ENCODE measurements around the gene TTC17. TPM values are rescaled to one million over a fixed set of nuclear protein-coding genes. Genes with fewer than 3 reads are reported as not detected.

TTC17 gene
- total RNA-seq, 2 experiments from 2014 or later, result 72.9 to 77.3 TPM

DNA sequence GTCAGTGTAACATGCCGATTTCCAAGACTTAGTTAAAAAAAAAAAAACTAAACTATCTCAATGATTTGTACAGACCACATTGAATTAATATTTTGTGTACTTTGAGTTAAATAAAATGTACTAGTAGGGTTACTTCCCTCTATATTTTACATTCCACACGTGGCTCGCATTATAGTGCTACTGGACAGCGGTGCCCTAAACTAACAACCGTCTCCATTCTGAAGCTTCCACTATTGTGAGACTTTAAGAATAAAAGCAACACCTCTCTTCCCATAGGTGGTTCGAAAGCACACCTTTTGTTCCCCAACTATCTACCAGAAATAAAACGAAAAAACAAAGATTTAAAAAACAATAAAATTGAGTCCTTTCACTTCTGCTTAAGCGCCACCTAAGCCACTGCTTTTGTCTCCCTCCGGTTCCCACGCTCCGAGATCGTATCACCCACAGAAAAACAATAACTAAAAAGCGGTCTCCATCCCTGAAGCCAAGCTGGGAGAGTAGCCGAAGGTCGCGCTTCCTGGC, 380 bp upstream of the TTC17 start:
- peak overlapping the region; percentile 95 for H3K4me3 ChIP-seq (ENCODE audit: low read length)
- H3K4me1 Mint-ChIP-seq (ENCODE audit: low read depth), result peaks cover 55% of the 10 kb centered on the region
- H3K4me1 ChIP-seq (ENCODE audit: insufficient read depth, low read length), result peaks cover 24% of the 10 kb centered on the region
- CTCF ChIA-PET, result interaction anchor here (1.1 to 5.6 kb wide), 2 partner anchors 46 to 737 kb away, joined by 3 to 46 read pairs; partner anchors contain the start of genes API5 and EXT2
- no peak for DNase-seq
- H3K36me3 ChIP-seq (ENCODE audit: insufficient read depth, low read length), result peaks cover 9% of the 10 kb centered on the region
- H3K36me3 Mint-ChIP-seq (ENCODE audit: low read depth), result peaks cover 24% of the 10 kb centered on the region
- no peaks in the 10 kb centered on the region for H3K27me3 Mint-ChIP-seq
- H3K27me3 ChIP-seq (ENCODE audit: control insufficient read depth in 1 of 2, insufficient read depth in 2 of 2, low read length in 2 of 2), result no peaks in the 10 kb centered on the region
- peak; percentile 5 for ATAC-seq (ENCODE audit: poor library complexity)
- POLR2A ChIA-PET, result interaction anchor here (0.6 to 3.7 kb wide), 10 partner anchors 8 to 322 kb away, joined by 3 to 90 read pairs (median 3); partner anchors contain the start of genes API5 and HSD17B12
- peak overlapping the region; percentile 94 for H3K27ac Mint-ChIP-seq
- intact Hi-C loops (cut with DNase I, micrococcal nuclease), result loop anchor here (2.0 to 10.0 kb wide), 5 partner anchors 46 to 1999 kb away; partner anchors contain the start of gene ALKBH3 (in 1 of the 2)
- peak overlapping the region; percentile 83 to 95 for H3K27ac ChIP-seq (ENCODE audit: low read depth in 1 of 2, low read length in 2 of 2)
- H3K4me3 Mint-ChIP-seq, result peak overlapping the region; percentile 98
- no peaks in the 10 kb centered on the region for H3K9me3 Mint-ChIP-seq
- H3K9me3 ChIP-seq (ENCODE audit: control insufficient read depth in 1 of 2, insufficient read depth in 1 of 2, low read length in 2 of 2), result no peaks in the 10 kb centered on the region
- TF ChIP-seq, protein P1, sequence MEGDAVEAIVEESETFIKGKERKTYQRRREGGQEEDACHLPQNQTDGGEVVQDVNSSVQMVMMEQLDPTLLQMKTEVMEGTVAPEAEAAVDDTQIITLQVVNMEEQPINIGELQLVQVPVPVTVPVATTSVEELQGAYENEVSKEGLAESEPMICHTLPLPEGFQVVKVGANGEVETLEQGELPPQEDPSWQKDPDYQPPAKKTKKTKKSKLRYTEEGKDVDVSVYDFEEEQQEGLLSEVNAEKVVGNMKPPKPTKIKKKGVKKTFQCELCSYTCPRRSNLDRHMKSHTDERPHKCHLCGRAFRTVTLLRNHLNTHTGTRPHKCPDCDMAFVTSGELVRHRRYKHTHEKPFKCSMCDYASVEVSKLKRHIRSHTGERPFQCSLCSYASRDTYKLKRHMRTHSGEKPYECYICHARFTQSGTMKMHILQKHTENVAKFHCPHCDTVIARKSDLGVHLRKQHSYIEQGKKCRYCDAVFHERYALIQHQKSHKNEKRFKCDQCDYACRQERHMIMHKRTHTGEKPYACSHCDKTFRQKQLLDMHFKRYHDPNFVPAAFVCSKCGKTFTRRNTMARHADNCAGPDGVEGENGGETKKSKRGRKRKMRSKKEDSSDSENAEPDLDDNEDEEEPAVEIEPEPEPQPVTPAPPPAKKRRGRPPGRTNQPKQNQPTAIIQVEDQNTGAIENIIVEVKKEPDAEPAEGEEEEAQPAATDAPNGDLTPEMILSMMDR (IDR thresholded peaks at IDR 0.05), result no peak

DNA sequence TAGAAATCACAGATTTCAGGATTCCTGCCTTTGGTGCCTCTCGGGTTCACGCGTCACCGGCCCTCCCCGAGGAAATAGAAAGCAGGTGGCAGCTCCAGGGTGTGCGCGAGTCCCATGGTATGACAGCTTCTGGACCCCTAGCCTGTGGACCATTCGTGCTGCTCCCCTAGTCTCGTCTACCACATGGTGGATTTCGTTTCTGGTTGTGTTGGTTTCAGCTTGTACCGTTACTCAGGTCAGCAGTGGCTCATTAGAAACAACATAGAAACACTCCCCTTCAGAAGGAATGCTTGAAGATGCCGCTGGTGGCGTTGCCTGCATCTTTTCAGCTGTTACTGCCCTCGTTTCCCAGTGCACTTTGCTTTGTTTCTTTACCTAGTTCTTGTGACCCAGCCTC, 700 bp downstream of the TTC17 start:
- peak overlapping the region; percentile 95 for H3K4me3 ChIP-seq (ENCODE audit: low read length)
- H3K36me3 Mint-ChIP-seq (ENCODE audit: low read depth), result peaks cover 35% of the 10 kb centered on the region
- peaks cover 24% of the 10 kb centered on the region for H3K4me1 ChIP-seq (ENCODE audit: insufficient read depth, low read length)
- ChIA-PET POLR2A (interaction anchor here (1.2 to 3.7 kb wide), 7 partner anchors 20 to 321 kb away, joined by 3 to 90 read pairs (median 4); partner anchors contain the start of genes API5 and HSD17B12), CTCF (interaction anchor here (1.0 to 5.6 kb wide), 3 partner anchors 40 to 736 kb away, joined by 3 to 46 read pairs (median 3); partner anchors contain the start of genes API5 and EXT2)
- peaks cover 9% of the 10 kb centered on the region for H3K36me3 ChIP-seq (ENCODE audit: insufficient read depth, low read length)
- H3K4me3 Mint-ChIP-seq, result peak overlapping the region; percentile 98
- peaks cover 66% of the 10 kb centered on the region for H3K4me1 Mint-ChIP-seq (ENCODE audit: low read depth)
- ATAC-seq (ENCODE audit: poor library complexity), result peak; percentile 16
- H3K27ac Mint-ChIP-seq, result peak overlapping the region; percentile 94
- peak in 6 of 14 experiments; percentile 1 to 20 (median 4) for DNase-seq
- H3K27me3 ChIP-seq (ENCODE audit: control insufficient read depth in 1 of 2, insufficient read depth in 2 of 2, low read length in 2 of 2), result no peaks in the 10 kb centered on the region
- no peaks in the 10 kb centered on the region for H3K9me3 ChIP-seq (ENCODE audit: control insufficient read depth in 1 of 2, insufficient read depth in 1 of 2, low read length in 2 of 2)
- peak overlapping the region; percentile 83 to 95 for H3K27ac ChIP-seq (ENCODE audit: low read depth in 1 of 2, low read length in 2 of 2)
- intact Hi-C loops (cut with DNase I, micrococcal nuclease), result loop anchor here (2.0 to 10.0 kb wide), 5 partner anchors 47 to 1998 kb away; partner anchors contain the start of gene ALKBH3 (in 1 of the 2)
- no peaks in the 10 kb centered on the region for H3K9me3 Mint-ChIP-seq
- TF ChIP-seq, protein P1 (IDR thresholded peaks at IDR 0.05), result no peak
- no peaks in the 10 kb centered on the region for H3K27me3 Mint-ChIP-seq

DNA sequence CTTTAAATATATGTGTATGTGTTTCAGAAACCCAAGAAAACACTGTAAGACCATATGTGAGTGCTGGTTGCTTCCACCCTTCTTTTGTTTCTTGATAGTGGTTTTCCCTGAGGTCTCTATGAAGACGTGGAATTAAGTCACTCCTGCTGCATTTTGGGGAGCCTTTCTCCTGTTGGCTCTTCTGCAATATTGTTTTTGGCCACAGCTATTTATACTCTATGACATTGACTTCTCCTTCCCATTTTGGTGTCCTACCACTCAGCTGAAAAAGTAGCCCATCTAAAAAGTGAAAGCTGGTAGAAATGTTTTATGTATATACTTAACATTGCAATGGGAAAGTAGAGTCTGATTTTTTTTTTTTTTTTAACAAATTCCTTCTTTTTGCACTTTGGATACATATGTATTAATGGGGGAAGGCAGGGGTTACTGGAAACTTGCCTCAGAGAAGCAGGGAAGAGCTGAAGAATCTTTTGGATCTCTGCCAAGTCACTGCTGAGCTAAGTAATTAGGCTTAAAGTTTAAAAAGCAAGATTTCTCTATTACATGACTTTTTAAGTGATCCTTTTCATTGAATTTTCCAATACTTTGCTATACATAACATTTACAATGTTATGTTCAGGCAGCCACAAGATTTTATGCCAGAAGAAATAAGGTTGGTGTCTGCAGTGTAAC, 1.8 kb downstream of the TTC17 start:
- H3K9me3 Mint-ChIP-seq, result no peaks in the 10 kb centered on the region
- H3K27ac ChIP-seq (ENCODE audit: low read depth in 1 of 2, low read length in 2 of 2), result no peak overlapping the region
- peaks cover 27% of the 10 kb centered on the region for H3K4me1 ChIP-seq (ENCODE audit: insufficient read depth, low read length)
- no peaks in the 10 kb centered on the region for H3K27me3 Mint-ChIP-seq
- H3K27ac Mint-ChIP-seq, result peak overlapping the region; percentile 94
- H3K4me1 Mint-ChIP-seq (ENCODE audit: low read depth), result peaks cover 68% of the 10 kb centered on the region
- ATAC-seq (ENCODE audit: poor library complexity) (no peak), DNase-seq (peak in 1 of 14 experiments; percentile 16)
- TF ChIP-seq, protein P1 (IDR thresholded peaks at IDR 0.05), result no peak
- H3K9me3 ChIP-seq (ENCODE audit: control insufficient read depth in 1 of 2, insufficient read depth in 1 of 2, low read length in 2 of 2), result no peaks in the 10 kb centered on the region
- POLR2A ChIA-PET, result interaction anchor here (0.5 to 1.2 kb wide), 2 partner anchors 15 to 36 kb away, joined by 3 read pairs; no protein-coding TSS in a partner anchor
- CTCF ChIA-PET, result interaction anchor here (1.0 to 5.6 kb wide), 2 partner anchors 39 to 48 kb away, joined by 3 to 46 read pairs; partner anchors contain the start of gene API5
- H3K36me3 Mint-ChIP-seq (ENCODE audit: low read depth), result peaks cover 41% of the 10 kb centered on the region
- intact Hi-C loops (cut with DNase I, micrococcal nuclease), result no loop called here
- no peak overlapping the region for H3K4me3 ChIP-seq (ENCODE audit: low read length)
- peak overlapping the region; percentile 98 for H3K4me3 Mint-ChIP-seq
- no peaks in the 10 kb centered on the region for H3K27me3 ChIP-seq (ENCODE audit: control insufficient read depth in 1 of 2, insufficient read depth in 2 of 2, low read length in 2 of 2)
- H3K36me3 ChIP-seq (ENCODE audit: insufficient read depth, low read length), result peaks cover 9% of the 10 kb centered on the region

Data from CD4-positive, alpha-beta T cell (primary cell).